Testis (tissue), 2 donors: ENCODE measurements around the gene MYEOV.

Experiments
- POLR2A ChIP-seq: fragments of 450-650 bp; IDR thresholded peaks from one replicate; pipeline ENCODE4 v1.6.1; 2017; ENCODE audit warnings: antibody characterized with exemption, mild to moderate bottlenecking, moderate library complexity
- TF ChIP-seq, protein P1 (sequence below), 3 experiments: fragments of 450-650 bp in 2 of 3; fragments of 200-600 bp in 1 of 3; sonication (generic) in 1 of 3; IDR thresholded peaks; one replicate each; pipeline ENCODE4 v1.5.1; 2016 to 2019; ENCODE audit warnings: antibody characterized with exemption in 3 of 3, mild to moderate bottlenecking in 2 of 3, moderate library complexity in 1 of 3

DNA sequence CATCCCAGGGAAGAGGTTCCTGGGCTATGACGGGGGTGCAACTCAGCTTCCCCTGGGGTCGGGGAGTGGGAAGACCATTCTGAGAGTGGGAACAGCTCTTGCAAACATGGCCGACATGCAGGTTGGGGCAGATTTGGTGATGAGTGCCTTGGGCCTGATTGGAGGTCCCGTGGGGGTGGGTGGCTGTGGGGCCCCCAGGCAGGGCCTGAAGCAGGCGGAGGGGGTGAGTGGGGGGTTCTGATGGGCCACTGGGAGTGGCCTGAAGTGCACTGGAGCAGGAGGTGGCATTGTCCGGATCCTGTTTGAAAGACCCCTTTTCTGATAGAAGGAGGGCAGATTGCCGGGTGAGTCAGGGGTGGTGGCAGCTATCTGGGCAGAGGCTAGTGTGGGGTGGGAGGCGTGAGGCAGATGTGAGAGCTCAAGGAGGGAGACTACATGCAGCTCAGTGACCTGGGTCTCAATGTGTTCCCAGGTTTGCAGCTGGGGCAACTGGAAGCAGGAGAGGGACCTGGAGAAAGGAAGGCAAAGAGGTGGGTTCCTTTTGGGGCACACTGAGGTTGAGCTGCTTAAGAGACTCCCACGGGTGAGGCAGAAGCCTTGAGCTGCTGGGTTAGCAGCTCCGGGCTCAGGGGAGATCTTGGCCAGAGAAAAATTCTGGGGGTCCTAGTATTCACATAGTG, 15.1 kb downstream of the MYEOV start:
- TF ChIP-seq, protein P1, sequence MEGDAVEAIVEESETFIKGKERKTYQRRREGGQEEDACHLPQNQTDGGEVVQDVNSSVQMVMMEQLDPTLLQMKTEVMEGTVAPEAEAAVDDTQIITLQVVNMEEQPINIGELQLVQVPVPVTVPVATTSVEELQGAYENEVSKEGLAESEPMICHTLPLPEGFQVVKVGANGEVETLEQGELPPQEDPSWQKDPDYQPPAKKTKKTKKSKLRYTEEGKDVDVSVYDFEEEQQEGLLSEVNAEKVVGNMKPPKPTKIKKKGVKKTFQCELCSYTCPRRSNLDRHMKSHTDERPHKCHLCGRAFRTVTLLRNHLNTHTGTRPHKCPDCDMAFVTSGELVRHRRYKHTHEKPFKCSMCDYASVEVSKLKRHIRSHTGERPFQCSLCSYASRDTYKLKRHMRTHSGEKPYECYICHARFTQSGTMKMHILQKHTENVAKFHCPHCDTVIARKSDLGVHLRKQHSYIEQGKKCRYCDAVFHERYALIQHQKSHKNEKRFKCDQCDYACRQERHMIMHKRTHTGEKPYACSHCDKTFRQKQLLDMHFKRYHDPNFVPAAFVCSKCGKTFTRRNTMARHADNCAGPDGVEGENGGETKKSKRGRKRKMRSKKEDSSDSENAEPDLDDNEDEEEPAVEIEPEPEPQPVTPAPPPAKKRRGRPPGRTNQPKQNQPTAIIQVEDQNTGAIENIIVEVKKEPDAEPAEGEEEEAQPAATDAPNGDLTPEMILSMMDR (IDR thresholded peaks at IDR 0.05) = no peak
- no peak for TF ChIP-seq POLR2A
